ENCODE results near the gene PEX14. TPM values are rescaled to one million over a fixed set of nuclear protein-coding genes. Genes with fewer than 3 reads are reported as not detected.

The PEX14 gene
- total and polyA plus RNA-seq, 2 donors (not counting 3 experiments of a cell fraction or from before 2014, with no cell fraction given): 19.5 to 26.5 TPM

GRCh38 chr1:10628685-10629084 is 153.9 kb downstream of the PEX14 start:
- no TSS peak for BruUV-seq (replicated peaks)
- H3K4me3 ChIP-seq (replicated peaks in 1 of 3; ENCODE audit: insufficient read depth in 1 of 3, low read depth in 1 of 3, low read length in 3 of 3): no peak overlapping the region
- H3K4me2 ChIP-seq (ENCODE audit: insufficient read depth, low read length): no peak overlapping the region
- FAIRE-seq: no peak
- no peaks in the 10 kb centered on the region for H3K27me3 ChIP-seq (ENCODE audit: control insufficient read depth in 2 of 2, insufficient read depth in 2 of 2, low read length in 2 of 2)
- H2AFZ ChIP-seq (ENCODE audit: low read depth, low read length): no peak overlapping the region
- no peaks in the 10 kb centered on the region for H3K4me1 ChIP-seq (ENCODE audit: control insufficient read depth, extremely low read depth, insufficient read depth, low read length)
- no peak overlapping the region for H3K27ac ChIP-seq (ENCODE audit: insufficient read depth, low read depth, low read length)
- intact Hi-C loops (cut with micrococcal nuclease): no loop called here
- peaks cover 0 to 9% of the 10 kb centered on the region in 2 experiments for H3K36me3 ChIP-seq (ENCODE audit: control insufficient read depth in 2 of 2, extremely low read depth in 1 of 2, insufficient read depth in 2 of 2, low read length in 2 of 2)
- dilution Hi-C loops (cut with MboI; ENCODE audit: extremely low pct_ligation_motif_present, low sequenced_read_pairs): no loop called here
- no peaks in the 10 kb centered on the region for H3K9me3 ChIP-seq (replicated peaks; ENCODE audit: control insufficient read depth, insufficient read depth, low read length)
- ChIA-PET CTCF (interaction anchor here (0.7 kb wide), 1 partner anchor 101 kb away, joined by 3 read pairs; no protein-coding TSS in a partner anchor), POLR2A (no interaction called here)
- H4K20me1 ChIP-seq (replicated peaks; ENCODE audit: control insufficient read depth, extremely low read depth, insufficient read depth, low read length): no peaks in the 10 kb centered on the region
- no peaks in the 10 kb centered on the region for H3K9me1 ChIP-seq (replicated peaks; ENCODE audit: control insufficient read depth, extremely low read depth, insufficient read depth, low read length)
- H3K79me2 ChIP-seq (ENCODE audit: control insufficient read depth, insufficient read depth, low read length): no peaks in the 10 kb centered on the region
- no peak overlapping the region for H3K9ac ChIP-seq (replicated peaks; ENCODE audit: extremely low read depth, insufficient read depth, low read length)
- DNase-seq (ENCODE audit: low read depth, low spot score): no peak
- TF ChIP-seq POLR2A (IDR thresholded peaks at IDR 0.05; ENCODE audit: low read depth, low read length): no peak
- TF ChIP-seq, protein P1, sequence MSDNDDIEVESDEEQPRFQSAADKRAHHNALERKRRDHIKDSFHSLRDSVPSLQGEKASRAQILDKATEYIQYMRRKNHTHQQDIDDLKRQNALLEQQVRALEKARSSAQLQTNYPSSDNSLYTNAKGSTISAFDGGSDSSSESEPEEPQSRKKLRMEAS (IDR thresholded peaks at IDR 0.05; ENCODE audit: insufficient read depth, insufficient read length): no peak
- TF ChIP-seq, protein P2, sequence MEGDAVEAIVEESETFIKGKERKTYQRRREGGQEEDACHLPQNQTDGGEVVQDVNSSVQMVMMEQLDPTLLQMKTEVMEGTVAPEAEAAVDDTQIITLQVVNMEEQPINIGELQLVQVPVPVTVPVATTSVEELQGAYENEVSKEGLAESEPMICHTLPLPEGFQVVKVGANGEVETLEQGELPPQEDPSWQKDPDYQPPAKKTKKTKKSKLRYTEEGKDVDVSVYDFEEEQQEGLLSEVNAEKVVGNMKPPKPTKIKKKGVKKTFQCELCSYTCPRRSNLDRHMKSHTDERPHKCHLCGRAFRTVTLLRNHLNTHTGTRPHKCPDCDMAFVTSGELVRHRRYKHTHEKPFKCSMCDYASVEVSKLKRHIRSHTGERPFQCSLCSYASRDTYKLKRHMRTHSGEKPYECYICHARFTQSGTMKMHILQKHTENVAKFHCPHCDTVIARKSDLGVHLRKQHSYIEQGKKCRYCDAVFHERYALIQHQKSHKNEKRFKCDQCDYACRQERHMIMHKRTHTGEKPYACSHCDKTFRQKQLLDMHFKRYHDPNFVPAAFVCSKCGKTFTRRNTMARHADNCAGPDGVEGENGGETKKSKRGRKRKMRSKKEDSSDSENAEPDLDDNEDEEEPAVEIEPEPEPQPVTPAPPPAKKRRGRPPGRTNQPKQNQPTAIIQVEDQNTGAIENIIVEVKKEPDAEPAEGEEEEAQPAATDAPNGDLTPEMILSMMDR (IDR thresholded peaks at IDR 0.05; ENCODE audit: extremely low read depth in 1 of 2, insufficient read depth in 1 of 2, low read depth in 1 of 2, low read length in 2 of 2): no peak
- TF ChIP-seq FOS (IDR thresholded peaks at IDR 0.05; ENCODE audit: borderline replicate concordance, insufficient read depth, low read length): no peak
- TF ChIP-seq MYC (IDR thresholded peaks at IDR 0.05; ENCODE audit: low read depth, low read length): no peak
- no peak for TF ChIP-seq JUN (IDR thresholded peaks at IDR 0.05; ENCODE audit: borderline replicate concordance, insufficient read depth, insufficient read length, low read depth)
- no peak for TF ChIP-seq POLR2AphosphoS5 (IDR thresholded peaks at IDR 0.05; ENCODE audit: insufficient read depth, low read depth, low read length)
- no peak for TF ChIP-seq EZH2 (IDR thresholded peaks at IDR 0.05; ENCODE audit: borderline replicate concordance, low read depth, low read length, severe bottlenecking)
- TF ChIP-seq GATA2 (IDR thresholded peaks at IDR 0.05; ENCODE audit: insufficient read depth, insufficient read length, low read depth, low read length): no peak

Measured in endothelial cell of umbilical vein (primary cell).